Ovary (tissue), 3 donors: ENCODE results near the gene CNTD1.
"Not testable (repeated sequence)": the region's sequence is repeated elsewhere in the genome, so short reads cannot be mapped to it uniquely, and the experiment has no call there.

Experiments used
- POLR2A ChIP-seq: fragments of 450-650 bp; IDR thresholded peaks from one replicate; pipeline ENCODE4 v1.6.1; 2017; ENCODE audit warnings: antibody characterized with exemption, mild to moderate bottlenecking, moderate library complexity
- TF ChIP-seq, protein P1 (sequence below), 3 donors: fragments of 450-650 bp in 2 of 3; fragments of 200-600 bp in 1 of 3; IDR thresholded peaks; one replicate each; pipeline versions ENCODE4 v1.5.1 to v1.8.0; 2016 to 2022; ENCODE audit warnings: antibody characterized with exemption in 3 of 3, mild to moderate bottlenecking in 1 of 3
- donor health status: DM: no; HTN: no; CAD: no.

DNA sequence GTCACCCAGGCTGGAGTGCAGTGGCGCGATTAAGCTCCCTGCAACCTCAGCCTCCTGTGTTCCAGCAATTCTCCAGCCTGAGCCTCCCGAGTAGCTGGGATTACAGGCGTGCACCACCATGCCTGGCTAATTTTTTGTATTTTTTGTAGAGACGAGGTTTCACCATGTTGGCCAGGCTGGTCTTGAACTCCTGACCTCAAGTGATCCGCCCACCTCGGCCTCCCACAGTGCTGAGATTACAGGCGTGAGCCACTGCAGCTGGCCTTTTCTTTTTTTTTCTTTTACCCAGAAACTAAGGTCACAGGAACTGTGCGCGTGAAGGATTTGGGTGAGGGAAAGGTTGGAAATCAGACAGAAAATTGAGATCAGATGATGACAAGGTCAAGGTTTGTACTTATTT lies 28.7 kb upstream of the CNTD1 start:
- not testable (repeated sequence) for TF ChIP-seq POLR2A
- TF ChIP-seq, protein P1, sequence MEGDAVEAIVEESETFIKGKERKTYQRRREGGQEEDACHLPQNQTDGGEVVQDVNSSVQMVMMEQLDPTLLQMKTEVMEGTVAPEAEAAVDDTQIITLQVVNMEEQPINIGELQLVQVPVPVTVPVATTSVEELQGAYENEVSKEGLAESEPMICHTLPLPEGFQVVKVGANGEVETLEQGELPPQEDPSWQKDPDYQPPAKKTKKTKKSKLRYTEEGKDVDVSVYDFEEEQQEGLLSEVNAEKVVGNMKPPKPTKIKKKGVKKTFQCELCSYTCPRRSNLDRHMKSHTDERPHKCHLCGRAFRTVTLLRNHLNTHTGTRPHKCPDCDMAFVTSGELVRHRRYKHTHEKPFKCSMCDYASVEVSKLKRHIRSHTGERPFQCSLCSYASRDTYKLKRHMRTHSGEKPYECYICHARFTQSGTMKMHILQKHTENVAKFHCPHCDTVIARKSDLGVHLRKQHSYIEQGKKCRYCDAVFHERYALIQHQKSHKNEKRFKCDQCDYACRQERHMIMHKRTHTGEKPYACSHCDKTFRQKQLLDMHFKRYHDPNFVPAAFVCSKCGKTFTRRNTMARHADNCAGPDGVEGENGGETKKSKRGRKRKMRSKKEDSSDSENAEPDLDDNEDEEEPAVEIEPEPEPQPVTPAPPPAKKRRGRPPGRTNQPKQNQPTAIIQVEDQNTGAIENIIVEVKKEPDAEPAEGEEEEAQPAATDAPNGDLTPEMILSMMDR (IDR thresholded peaks at IDR 0.05): not testable (repeated sequence)
